Measurements from ENCODE around the gene KSR2. TPM values are rescaled to one million over a fixed set of nuclear protein-coding genes. Genes with fewer than 3 reads are reported as not detected.

KSR2 gene
- total and polyA plus RNA-seq, 2 of the 4 experiments (the other 2 are of a cell fraction), result not detected

DNA sequence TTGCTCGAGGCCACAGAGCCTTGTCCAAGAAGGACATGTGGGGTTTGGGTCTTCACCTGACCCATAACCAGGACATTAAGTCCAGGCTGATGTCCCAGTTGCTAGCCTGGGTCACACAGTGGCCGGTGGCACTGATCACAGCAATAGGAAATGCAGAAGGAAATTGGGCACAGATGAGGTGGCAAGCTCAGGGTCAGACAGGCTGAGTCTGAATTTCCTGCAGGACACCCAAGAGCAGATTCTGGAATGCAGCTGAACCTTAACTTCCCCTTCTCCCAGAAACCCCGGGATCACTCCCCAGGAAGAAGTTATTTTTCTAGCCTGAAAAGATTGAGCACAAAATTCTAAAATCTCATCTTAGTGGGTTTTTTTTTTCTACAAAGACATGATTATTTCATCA is 199.9 kb downstream of the KSR2 start:
- Histone ChIP-seq H2BK120ac (ENCODE audit: low read depth, low read length) (no peak overlapping the region), H2BK5ac (ENCODE audit: low read depth, low read length, poor library complexity, severe bottlenecking) (no peak overlapping the region), H3K4me3 (ENCODE audit: insufficient read depth, low read depth, low read length) (no peak overlapping the region), H3K27ac (ENCODE audit: insufficient read depth, low read length) (no peak overlapping the region), H3K18ac (ENCODE audit: low read depth, low read length) (no peak overlapping the region), H4K20me1 (ENCODE audit: insufficient read depth, low read length) (no peaks in the 10 kb centered on the region), H3K79me1 (ENCODE audit: low read depth in 1 of 2, low read length in 2 of 2) (no peaks in the 10 kb centered on the region), H4K91ac (ENCODE audit: insufficient read depth, low read depth, low read length) (no peak overlapping the region), H3K4me1 (ENCODE audit: control insufficient read depth, insufficient read depth, low read length) (no peaks in the 10 kb centered on the region), H2BK15ac (ENCODE audit: low read depth, low read length) (no peak overlapping the region), H2AK5ac (ENCODE audit: low read depth, low read length) (no peak overlapping the region), H3K9ac (ENCODE audit: low read depth, low read length) (no peak overlapping the region), H3K56ac (ENCODE audit: extremely low read depth, insufficient read depth, low read length) (no peak overlapping the region), H4K8ac (ENCODE audit: low read depth in 2 of 2, low read length in 2 of 2) (no peak overlapping the region), H3K9me3 (ENCODE audit: control insufficient read depth, insufficient read depth, low read length) (peaks cover 31% of the 10 kb centered on the region), H2BK20ac (ENCODE audit: low read depth, low read length) (no peak overlapping the region), H3K14ac (replicated peaks; ENCODE audit: low read depth, low read length) (no peak overlapping the region), H4K5ac (ENCODE audit: low read depth, low read length) (no peak overlapping the region), H3K4me2 (ENCODE audit: low read depth, low read length) (no peak overlapping the region), H3K23ac (ENCODE audit: low read depth, low read length) (no peak overlapping the region), H3K9me1 (ENCODE audit: insufficient read depth, low read length) (no peaks in the 10 kb centered on the region), H2AFZ (replicated peaks; ENCODE audit: low read length, poor library complexity) (no peak overlapping the region), H2AK9ac (replicated peaks; ENCODE audit: low read depth, low read length, poor library complexity) (no peak overlapping the region), H3K36me3 (ENCODE audit: control insufficient read depth, insufficient read depth, low read length) (no peaks in the 10 kb centered on the region), H3K4ac (ENCODE audit: low read depth, low read length) (no peak overlapping the region), H3K27me3 (ENCODE audit: control insufficient read depth, insufficient read depth, low read length) (no peaks in the 10 kb centered on the region)
- POLR2A ChIA-PET (ENCODE audit: unreplicated experiment), result no interaction called here
- DNase-seq (no peak), ATAC-seq (ENCODE audit: low read depth) (no peak)
- intact Hi-C loops (cut with micrococcal nuclease), result no loop called here
- CTCF ChIA-PET, result no interaction called here
- dilution Hi-C loops (cut with HindIII; ENCODE audit: low sequenced_read_pairs, unreplicated experiment), result no loop called here
- TF ChIP-seq RAD21 (IDR thresholded peaks at IDR 0.05; ENCODE audit: low read length), result no peak
- BruUV-seq (replicated peaks), result no TSS peak
- in situ Hi-C loops (cut with MboI; ENCODE audit: low sequenced_read_pairs), result no loop called here
- no CpG with 5 or more reads among the region's 3 CpGs for WGBS, 2 experiments (ENCODE audit: extremely low coverage in 2 of 2, insufficient read length in 1 of 2)

All from IMR-90 (cell line).